ENCODE results near the gene MOGAT1.
"Not testable (repeated sequence)": the region's sequence is repeated elsewhere in the genome, so short reads cannot be mapped to it uniquely, and the experiment has no call there.

MOGAT1 gene

DNA sequence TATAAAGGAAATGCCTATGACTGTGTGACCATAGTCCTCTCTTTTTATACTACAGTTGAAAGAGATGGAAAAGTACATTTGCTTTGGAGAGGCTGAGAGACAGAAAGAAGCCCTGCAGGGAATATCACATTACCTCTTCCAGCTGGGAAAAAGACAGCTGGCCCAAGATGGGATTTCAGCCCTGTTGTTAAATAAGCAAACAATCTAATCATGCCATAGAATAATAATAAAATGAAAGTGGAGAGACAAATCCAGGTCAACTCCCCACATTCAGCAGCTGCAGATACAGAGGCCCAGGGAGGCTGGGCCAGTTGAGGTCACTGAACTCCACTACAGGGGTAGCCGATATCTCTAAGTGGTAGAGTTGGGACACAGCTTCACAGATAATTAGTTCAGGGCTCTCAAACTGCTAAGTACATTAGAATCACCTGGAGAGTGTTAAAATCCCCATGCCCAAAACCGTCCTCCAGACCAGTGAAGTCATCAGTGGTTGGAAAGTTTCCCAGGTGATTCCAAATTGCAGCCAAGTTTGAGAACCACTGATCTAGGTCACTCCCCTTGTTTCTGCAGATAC is 81.9 kb downstream of the MOGAT1 start:
- no peak overlapping the region for H3K4me3 ChIP-seq (replicated peaks; ENCODE audit: low read depth, low read length)
- TF ChIP-seq, protein P1, sequence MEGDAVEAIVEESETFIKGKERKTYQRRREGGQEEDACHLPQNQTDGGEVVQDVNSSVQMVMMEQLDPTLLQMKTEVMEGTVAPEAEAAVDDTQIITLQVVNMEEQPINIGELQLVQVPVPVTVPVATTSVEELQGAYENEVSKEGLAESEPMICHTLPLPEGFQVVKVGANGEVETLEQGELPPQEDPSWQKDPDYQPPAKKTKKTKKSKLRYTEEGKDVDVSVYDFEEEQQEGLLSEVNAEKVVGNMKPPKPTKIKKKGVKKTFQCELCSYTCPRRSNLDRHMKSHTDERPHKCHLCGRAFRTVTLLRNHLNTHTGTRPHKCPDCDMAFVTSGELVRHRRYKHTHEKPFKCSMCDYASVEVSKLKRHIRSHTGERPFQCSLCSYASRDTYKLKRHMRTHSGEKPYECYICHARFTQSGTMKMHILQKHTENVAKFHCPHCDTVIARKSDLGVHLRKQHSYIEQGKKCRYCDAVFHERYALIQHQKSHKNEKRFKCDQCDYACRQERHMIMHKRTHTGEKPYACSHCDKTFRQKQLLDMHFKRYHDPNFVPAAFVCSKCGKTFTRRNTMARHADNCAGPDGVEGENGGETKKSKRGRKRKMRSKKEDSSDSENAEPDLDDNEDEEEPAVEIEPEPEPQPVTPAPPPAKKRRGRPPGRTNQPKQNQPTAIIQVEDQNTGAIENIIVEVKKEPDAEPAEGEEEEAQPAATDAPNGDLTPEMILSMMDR (IDR thresholded peaks at IDR 0.05; ENCODE audit: low read depth, low read length, missing control alignments), result no peak
- DNase-seq (ENCODE audit: extremely low read depth, low read depth), result no peak

DNA sequence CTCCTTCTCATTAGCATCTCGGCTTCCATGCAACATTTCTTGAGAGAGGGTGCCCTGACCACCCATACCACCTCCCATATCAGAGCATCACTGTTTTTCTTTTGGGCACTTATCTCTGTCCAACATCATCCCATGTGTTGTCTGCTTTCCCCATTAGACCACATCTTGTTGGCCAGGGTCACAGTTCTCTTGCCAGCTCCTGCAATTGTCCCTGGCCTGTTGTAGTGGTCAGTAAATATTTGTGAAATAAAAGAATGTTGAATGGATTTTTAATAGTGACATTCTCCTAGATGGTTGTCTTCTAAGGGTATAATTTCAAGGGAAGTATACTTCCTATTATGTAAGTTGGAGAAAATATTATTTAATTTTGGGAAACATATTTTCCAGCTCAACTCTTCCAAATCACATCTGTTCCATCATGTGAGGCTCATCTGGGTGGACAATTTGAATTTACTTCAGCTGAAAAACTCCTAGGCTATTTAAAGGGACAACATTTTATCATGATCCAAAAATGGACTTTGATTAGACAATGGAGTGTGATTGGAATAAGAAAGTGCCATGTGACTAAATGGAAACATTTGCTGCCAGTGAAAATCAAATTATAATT is 83.0 kb downstream of the MOGAT1 start:
- no peak for DNase-seq (ENCODE audit: extremely low read depth, low read depth)
- TF ChIP-seq, protein P1 (IDR thresholded peaks at IDR 0.05; ENCODE audit: low read depth, low read length, missing control alignments), result no peak
- no peak overlapping the region for H3K4me3 ChIP-seq (replicated peaks; ENCODE audit: low read depth, low read length)

DNA sequence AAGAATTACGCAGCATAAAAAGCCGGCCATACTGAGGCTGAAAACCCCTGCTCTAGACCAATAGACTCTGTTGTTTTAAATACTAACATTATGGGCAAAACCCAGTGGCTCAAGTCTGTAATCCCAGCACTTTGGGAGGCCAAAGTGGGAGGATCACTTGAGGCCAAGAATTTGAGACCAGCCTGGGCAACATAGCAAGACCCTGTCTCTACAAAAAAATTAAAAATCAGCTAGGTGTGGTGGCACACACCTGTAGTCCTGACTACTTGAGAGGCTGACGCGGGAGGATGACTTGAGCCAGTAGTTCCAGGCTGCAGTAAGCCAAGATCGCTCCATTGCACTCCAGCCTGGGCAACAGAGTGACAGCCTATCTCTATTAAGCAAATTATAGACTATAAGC is 84.1 kb downstream of the MOGAT1 start:
- DNase-seq (ENCODE audit: extremely low read depth, low read depth); H3K4me3 ChIP-seq (replicated peaks; ENCODE audit: low read depth, low read length): not testable (repeated sequence)

DNA sequence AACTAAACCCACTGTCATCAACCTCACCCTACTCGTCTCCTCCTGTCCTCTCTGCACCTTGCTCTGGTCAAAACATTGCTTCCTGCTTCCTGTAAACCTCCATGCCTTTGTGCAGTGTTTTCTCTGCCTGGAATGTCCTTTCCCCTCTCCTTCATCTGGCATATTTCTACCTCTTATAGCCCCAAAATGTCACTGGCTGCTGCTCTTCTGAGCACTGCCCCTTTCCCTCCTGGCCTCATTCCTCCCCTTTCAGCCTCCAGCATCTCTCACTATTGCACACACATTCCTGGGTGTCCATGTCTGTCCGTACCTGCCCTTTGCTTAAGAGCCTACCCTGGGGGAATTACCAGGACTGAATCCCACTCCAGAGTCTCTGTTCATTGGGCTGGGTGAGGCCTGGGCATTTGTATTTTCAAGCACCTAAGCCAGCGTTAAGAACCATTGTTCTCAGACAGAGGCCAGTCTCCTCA is 84.9 kb downstream of the MOGAT1 start:
- TF ChIP-seq, protein P1 (IDR thresholded peaks at IDR 0.05; ENCODE audit: low read depth, low read length, missing control alignments), result no peak
- H3K4me3 ChIP-seq (replicated peaks; ENCODE audit: low read depth, low read length), result no peak overlapping the region
- no peak for DNase-seq (ENCODE audit: extremely low read depth, low read depth)

DNA sequence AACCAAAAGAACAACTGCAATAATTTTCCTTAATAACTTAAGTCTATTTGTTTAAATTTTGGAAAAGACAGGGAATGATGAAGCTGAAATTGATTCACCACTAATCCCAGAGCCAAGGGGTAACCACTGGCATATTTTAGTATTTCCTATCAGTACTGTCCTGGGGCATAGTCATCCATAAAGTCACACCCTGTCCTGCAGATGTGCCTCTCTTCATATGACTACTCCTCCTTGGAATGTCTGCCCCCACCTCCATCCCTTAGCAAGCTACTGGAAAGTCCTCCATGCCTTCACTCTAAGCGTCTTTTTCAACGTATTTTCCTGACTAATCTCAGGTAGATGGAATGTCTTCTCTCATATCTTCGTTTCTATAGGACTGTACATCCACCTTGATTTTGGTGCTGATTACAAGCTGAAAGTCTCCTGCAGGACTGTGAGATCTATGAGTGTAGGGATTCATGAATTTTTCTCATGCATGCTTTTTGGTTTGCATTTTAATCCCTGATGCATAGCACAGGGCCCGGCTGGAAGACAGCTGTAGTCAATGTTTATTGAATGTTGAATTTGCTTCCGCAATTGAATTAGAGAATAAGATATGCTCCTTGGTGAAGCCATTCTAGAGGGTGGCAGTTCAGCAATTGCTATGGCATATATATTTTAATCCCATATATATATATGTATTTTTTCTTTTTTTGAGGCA is 85.6 kb downstream of the MOGAT1 start:
- no peak for DNase-seq (ENCODE audit: extremely low read depth, low read depth)
- no peak overlapping the region for H3K4me3 ChIP-seq (replicated peaks; ENCODE audit: low read depth, low read length)
- TF ChIP-seq, protein P1 (IDR thresholded peaks at IDR 0.05; ENCODE audit: low read depth, low read length, missing control alignments), result no peak
